ENCODE measurements around the gene TAC4. TPM values are rescaled to one million over a fixed set of nuclear protein-coding genes. Genes with fewer than 3 reads are reported as not detected.

TAC4 gene
- total and polyA plus RNA-seq, 2 experiments from 2014 or later: not detected

DNA sequence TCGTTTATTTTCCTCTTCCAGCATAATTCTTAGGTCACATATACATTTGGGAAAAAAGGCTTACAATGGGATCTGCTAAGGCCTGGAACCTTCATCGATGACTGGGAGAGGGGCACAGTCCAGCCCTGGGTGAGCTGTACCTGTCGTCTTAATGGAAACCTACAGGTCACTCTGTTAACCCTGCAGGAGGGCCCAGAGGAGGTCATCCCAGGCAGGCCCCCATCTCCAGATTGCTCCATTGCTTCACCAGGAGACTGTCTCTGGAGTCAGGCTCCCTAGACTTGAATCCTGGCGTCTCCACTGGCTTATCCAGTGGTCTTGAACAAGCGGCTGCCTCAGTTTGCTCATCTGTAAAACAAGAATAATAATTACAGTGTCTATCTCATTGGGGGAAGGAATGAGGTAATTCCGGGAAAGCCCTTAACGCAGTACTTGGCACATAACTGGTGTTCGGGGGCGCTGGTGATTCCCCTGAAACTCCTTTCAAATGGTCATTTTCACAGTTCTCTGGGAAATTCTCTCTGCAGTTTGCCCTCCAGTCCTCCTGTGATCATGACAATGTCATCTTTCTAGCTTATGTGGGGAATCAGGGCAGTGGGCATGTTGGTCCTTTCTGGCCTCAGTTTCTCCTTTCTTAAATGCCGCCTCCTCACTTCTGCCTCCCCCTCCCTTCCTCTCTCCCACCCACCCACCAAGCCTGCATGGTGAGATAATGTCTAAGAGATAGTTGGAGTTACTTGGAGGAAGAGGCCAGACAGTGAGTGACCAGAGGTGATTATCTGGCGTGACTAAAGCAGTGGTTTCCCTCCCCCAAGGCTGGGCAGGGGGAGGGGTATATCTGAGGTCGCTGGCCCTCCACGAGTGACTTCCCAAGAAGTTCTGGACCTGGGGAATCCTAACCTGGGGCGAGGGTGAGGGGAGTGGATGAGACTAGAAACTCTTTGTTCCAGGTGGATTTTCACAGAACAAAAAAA is 31.3 kb upstream of the TAC4 start:
- Histone ChIP-seq H3K9ac (no peak overlapping the region), H3K36me3 (ENCODE audit: low read depth) (no peaks in the 10 kb centered on the region), H3K27me3 (replicated peaks; ENCODE audit: insufficient read depth) (peaks cover 21% of the 10 kb centered on the region), H3K4me3 (no peak overlapping the region), H3K4me1 (ENCODE audit: insufficient read depth) (no peaks in the 10 kb centered on the region), H4K20me1 (ENCODE audit: insufficient read depth) (no peaks in the 10 kb centered on the region), H3K9me3 (ENCODE audit: low read depth) (no peaks in the 10 kb centered on the region), H3K4me2 (ENCODE audit: unreplicated experiment) (no peak overlapping the region), H3K27ac (no peak overlapping the region), H3K9me2 (ENCODE audit: insufficient read depth) (no peaks in the 10 kb centered on the region), H2AFZ (no peak overlapping the region), H3K79me2 (ENCODE audit: insufficient read depth) (no peaks in the 10 kb centered on the region), H3F3A (ENCODE audit: insufficient read depth) (no peaks in the 10 kb centered on the region)
- DNase-seq: no peak
- in situ Hi-C loops (cut with MboI): no loop called here
- no peak for TF ChIP-seq EZH2phosphoT487 (IDR thresholded peaks at IDR 0.05; ENCODE audit: insufficient read depth, low read depth)
- WGBS, 2 experiments (ENCODE audit: low coverage in 1 of 2, low lambda C conversion rate in 2 of 2, missing lambda C conversion rate in 2 of 2): 69 to 72% methylated on average over 13 to 14 of the region's 14 CpGs

DNA sequence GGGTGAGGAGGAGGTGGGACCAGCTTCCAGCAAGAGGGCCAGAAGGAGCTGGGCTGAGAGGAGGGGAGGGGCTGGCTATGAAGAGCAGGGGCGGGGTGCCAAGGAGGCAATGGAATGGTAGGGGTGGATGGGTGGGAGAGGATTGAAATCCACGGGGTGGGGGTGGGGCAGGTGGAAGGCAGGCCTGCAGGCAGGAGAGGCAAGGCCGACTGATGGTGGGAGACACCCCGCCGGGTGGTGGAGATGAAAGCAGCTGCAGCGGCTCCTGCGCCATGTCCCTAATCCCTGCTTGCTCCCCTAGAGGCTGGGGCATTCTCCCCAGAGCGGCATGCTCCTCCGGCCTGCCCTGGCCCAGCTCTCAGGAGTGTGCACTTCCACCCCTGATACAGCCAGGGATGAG is 27.8 kb upstream of the TAC4 start:
- in situ Hi-C loops (cut with MboI): no loop called here
- no peak for TF ChIP-seq EZH2 (IDR thresholded peaks at IDR 0.05; ENCODE audit: insufficient read depth, poor library complexity, severe bottlenecking)
- no peak for TF ChIP-seq EZH2phosphoT487 (IDR thresholded peaks at IDR 0.05; ENCODE audit: insufficient read depth, low read depth)
- WGBS, 2 experiments (ENCODE audit: low coverage in 1 of 2, low lambda C conversion rate in 2 of 2, missing lambda C conversion rate in 2 of 2): 66 to 98% methylated on average over 4 to 8 of the region's 9 CpGs

DNA sequence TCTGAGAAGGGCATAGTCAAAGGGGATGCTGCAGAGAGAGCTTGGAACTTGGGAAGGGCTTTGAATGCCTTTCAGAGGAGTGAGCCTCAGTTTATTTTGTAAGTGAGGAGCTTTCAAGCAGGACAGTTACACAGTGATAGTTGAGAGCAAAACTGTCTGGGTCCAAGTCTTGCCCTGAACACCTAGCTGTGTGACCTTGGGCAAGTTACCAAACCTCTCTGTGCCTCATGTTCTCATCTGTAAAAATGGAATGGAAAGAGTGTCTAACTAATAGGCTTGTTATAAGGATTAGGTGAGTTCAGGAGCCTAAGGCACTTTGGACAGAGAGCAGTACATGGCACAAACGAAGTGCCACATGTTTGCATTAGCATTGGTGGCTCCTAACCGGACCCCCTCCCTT is 27.0 kb upstream of the TAC4 start:
- H3K27me3 ChIP-seq (replicated peaks; ENCODE audit: insufficient read depth): no peaks in the 10 kb centered on the region; the same call in 1 of the 2 replicates
- H3K9me2 ChIP-seq (ENCODE audit: insufficient read depth): no peaks in the 10 kb centered on the region
- TF ChIP-seq EZH2phosphoT487 (IDR thresholded peaks at IDR 0.05; ENCODE audit: insufficient read depth, low read depth): no peak
- TF ChIP-seq EZH2 (IDR thresholded peaks at IDR 0.05; ENCODE audit: insufficient read depth, poor library complexity, severe bottlenecking): no peak
- no peaks in the 10 kb centered on the region for H3K9me3 ChIP-seq (ENCODE audit: low read depth)
- H3K27ac ChIP-seq: no peak overlapping the region
- no peak for DNase-seq
- H3K4me2 ChIP-seq (ENCODE audit: unreplicated experiment): no peak overlapping the region
- H3K4me3 ChIP-seq: no peak overlapping the region
- H3K79me2 ChIP-seq (ENCODE audit: insufficient read depth): no peaks in the 10 kb centered on the region
- no peak overlapping the region for H3K9ac ChIP-seq
- H3K36me3 ChIP-seq (ENCODE audit: low read depth): no peaks in the 10 kb centered on the region
- in situ Hi-C loops (cut with MboI): loop anchor here (5.0 kb wide), 1 partner anchor 117 kb away; no protein-coding TSS in a partner anchor
- H4K20me1 ChIP-seq (ENCODE audit: insufficient read depth): no peaks in the 10 kb centered on the region
- H2AFZ ChIP-seq: no peak overlapping the region
- H3K4me1 ChIP-seq (ENCODE audit: insufficient read depth): no peaks in the 10 kb centered on the region
- H3F3A ChIP-seq (ENCODE audit: insufficient read depth): no peaks in the 10 kb centered on the region
- WGBS, 2 experiments (ENCODE audit: low coverage in 1 of 2, low lambda C conversion rate in 2 of 2, missing lambda C conversion rate in 2 of 2): 80 to 89% methylated on average over 2 of the region's 2 CpGs

More for the DNA sequence above, 27.8 kb upstream of the TAC4 start:
- H3K27me3 ChIP-seq (replicated peaks; ENCODE audit: insufficient read depth): peaks cover under 1% of the 10 kb centered on the region; the same call in 1 of the 2 replicates
- H3F3A ChIP-seq (ENCODE audit: insufficient read depth): no peaks in the 10 kb centered on the region
- no peaks in the 10 kb centered on the region for H4K20me1 ChIP-seq (ENCODE audit: insufficient read depth)
- H3K9me2 ChIP-seq (ENCODE audit: insufficient read depth): no peaks in the 10 kb centered on the region
- H3K9me3 ChIP-seq (ENCODE audit: low read depth): no peaks in the 10 kb centered on the region
- H3K27ac ChIP-seq: no peak overlapping the region
- no peak overlapping the region for H3K4me2 ChIP-seq (ENCODE audit: unreplicated experiment)
- H3K9ac ChIP-seq: no peak overlapping the region
- no peaks in the 10 kb centered on the region for H3K79me2 ChIP-seq (ENCODE audit: insufficient read depth)
- no peak overlapping the region for H2AFZ ChIP-seq
- no peak overlapping the region for H3K4me3 ChIP-seq
- no peak for DNase-seq
- no peaks in the 10 kb centered on the region for H3K4me1 ChIP-seq (ENCODE audit: insufficient read depth)
- H3K36me3 ChIP-seq (ENCODE audit: low read depth): no peaks in the 10 kb centered on the region

DNA sequence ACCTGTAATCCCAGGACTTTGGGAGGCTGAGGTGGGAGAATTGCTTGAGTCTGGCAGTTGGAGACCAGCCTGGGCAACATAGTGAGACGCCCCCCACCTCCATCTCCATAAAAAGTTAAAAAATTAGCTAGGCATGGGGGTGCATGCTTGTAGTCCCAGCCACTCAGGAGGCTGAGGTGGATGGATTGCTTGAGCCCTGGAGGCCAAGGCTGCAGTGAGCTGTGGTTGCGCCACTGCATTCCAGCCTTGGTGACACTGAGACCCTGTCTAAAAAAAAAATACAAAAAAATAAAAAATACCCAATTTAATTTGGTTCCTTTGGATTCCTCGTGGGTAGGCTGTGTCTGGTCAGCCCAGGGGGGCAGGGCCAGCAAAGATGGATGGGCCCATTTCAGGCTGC is 26.1 kb upstream of the TAC4 start:
- in situ Hi-C loops (cut with MboI): loop anchor here (5.0 kb wide), 1 partner anchor 118 kb away; no protein-coding TSS in a partner anchor
- Histone ChIP-seq H3K9me2 (ENCODE audit: insufficient read depth) (no peaks in the 10 kb centered on the region), H3K36me3 (ENCODE audit: low read depth) (no peaks in the 10 kb centered on the region), H4K20me1 (ENCODE audit: insufficient read depth) (no peaks in the 10 kb centered on the region), H3F3A (ENCODE audit: insufficient read depth) (no peaks in the 10 kb centered on the region), H3K4me3 (no peak overlapping the region), H3K9ac (no peak overlapping the region), H3K9me3 (ENCODE audit: low read depth) (no peaks in the 10 kb centered on the region), H3K4me2 (ENCODE audit: unreplicated experiment) (no peak overlapping the region), H2AFZ (no peak overlapping the region), H3K27me3 (replicated peaks; ENCODE audit: insufficient read depth) (no peaks in the 10 kb centered on the region; the same call in 1 of the 2 replicates), H3K27ac (no peak overlapping the region), H3K79me2 (ENCODE audit: insufficient read depth) (no peaks in the 10 kb centered on the region), H3K4me1 (ENCODE audit: insufficient read depth) (no peaks in the 10 kb centered on the region)
- no peak for TF ChIP-seq EZH2phosphoT487 (IDR thresholded peaks at IDR 0.05; ENCODE audit: insufficient read depth, low read depth)
- TF ChIP-seq EZH2 (IDR thresholded peaks at IDR 0.05; ENCODE audit: insufficient read depth, poor library complexity, severe bottlenecking): no peak
- no peak for DNase-seq
- WGBS, 2 experiments (ENCODE audit: low coverage in 1 of 2, low lambda C conversion rate in 2 of 2, missing lambda C conversion rate in 2 of 2): 34 to 48% methylated on average over 3 of the region's 3 CpGs
